Measurements from ENCODE around the gene PER1. TPM values are rescaled to one million over a fixed set of nuclear protein-coding genes. Genes with fewer than 3 reads are reported as not detected.

PER1 gene
- total RNA-seq, 6 donors from 2014 or later = 112 to 358 (median 288) TPM

DNA sequence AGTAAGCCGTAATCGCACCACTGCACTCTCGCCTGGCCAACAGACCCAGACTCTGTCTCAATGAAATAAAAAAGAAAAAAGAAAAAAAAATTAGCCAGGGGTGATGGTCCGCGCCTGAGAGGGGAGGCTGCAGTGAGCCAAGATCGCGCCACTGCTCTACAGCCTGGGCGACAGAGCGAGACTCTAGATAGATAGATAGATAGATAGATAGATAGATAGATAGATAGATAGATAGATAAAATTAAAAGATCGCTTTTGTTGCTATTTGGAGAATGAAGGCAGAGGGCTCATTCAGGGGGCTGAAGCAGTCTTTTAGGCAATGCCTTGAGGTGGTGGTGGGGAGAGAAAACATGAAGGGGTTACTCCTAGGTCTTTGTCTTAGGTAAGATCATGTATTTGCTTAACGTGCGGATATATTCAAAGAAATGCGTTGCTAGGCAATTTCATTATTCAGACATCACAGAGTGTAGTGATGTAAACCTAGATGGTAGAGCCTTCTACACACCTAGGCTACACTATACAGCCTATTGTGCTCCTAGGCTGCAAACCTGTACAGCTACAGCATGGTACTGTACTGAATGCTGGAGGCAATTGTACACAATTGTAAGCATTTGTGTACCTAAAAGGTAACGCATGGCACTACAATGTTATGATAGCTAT lies 23.9 kb downstream of the PER1 start:
- 82% methylated on average over 14 of the region's 14 CpGs for WGBS, 2 donors
- ATAC-seq (ENCODE audit: low FRiP score in 2 of 2) (no peak), DNase-seq (no peak)
- no peaks in the 10 kb centered on the region for H3K9me3 ChIP-seq
- H3K27me3 ChIP-seq = peaks cover 0 to 28% (median 13%) of the 10 kb centered on the region in 4 donors
- no peak overlapping the region for H3K4me3 ChIP-seq
- TF ChIP-seq, protein P1, sequence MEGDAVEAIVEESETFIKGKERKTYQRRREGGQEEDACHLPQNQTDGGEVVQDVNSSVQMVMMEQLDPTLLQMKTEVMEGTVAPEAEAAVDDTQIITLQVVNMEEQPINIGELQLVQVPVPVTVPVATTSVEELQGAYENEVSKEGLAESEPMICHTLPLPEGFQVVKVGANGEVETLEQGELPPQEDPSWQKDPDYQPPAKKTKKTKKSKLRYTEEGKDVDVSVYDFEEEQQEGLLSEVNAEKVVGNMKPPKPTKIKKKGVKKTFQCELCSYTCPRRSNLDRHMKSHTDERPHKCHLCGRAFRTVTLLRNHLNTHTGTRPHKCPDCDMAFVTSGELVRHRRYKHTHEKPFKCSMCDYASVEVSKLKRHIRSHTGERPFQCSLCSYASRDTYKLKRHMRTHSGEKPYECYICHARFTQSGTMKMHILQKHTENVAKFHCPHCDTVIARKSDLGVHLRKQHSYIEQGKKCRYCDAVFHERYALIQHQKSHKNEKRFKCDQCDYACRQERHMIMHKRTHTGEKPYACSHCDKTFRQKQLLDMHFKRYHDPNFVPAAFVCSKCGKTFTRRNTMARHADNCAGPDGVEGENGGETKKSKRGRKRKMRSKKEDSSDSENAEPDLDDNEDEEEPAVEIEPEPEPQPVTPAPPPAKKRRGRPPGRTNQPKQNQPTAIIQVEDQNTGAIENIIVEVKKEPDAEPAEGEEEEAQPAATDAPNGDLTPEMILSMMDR (IDR thresholded peaks at IDR 0.05) = no peak
- TF ChIP-seq POLR2AphosphoS5 (IDR thresholded peaks at IDR 0.05) = no peak
- TF ChIP-seq POLR2A (IDR thresholded peaks at IDR 0.05) = no peak
- no peak for TF ChIP-seq EP300 (IDR thresholded peaks at IDR 0.05)
- no peaks in the 10 kb centered on the region for H3K36me3 ChIP-seq
- no peak overlapping the region for H3K27ac ChIP-seq
- H3K4me1 ChIP-seq = peaks cover 32 to 45% (median 36%) of the 10 kb centered on the region in 4 donors

DNA sequence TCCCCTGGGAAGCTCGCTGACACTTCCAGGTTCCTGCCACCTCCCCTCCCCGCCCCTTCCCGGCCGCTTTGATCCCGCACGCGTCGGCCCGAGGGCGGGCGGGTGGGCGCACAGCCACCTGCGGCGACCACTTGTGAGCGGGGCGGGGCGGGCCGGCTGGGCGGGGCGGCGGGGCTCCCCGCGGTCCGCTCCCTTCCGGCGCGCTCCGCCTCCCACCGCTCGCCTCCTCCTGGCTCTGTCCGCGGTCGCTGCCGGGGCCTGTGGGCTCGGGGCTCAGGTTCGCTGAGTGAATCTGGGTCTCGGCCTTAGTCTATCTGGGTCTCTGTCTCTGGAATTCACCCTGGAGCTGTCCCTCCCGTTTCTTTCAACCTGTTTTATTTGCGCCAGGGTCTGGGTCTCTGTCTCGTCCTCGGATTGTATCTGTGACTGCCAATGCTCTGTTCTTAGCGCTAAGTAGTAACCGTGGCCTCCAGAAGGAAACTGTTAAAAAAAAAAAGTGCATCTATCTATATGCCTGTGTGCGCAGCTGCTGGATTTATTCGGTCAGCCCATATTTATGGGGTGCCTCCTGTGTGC lies 25.6 kb downstream of the PER1 start:
- TF ChIP-seq, protein P1 (IDR thresholded peaks at IDR 0.05) = no peak
- TF ChIP-seq POLR2A (IDR thresholded peaks at IDR 0.05) (no peak), POLR2AphosphoS5 (IDR thresholded peaks at IDR 0.05) (no peak), EP300 (IDR thresholded peaks at IDR 0.05) (no peak)
- peak overlapping the region; percentile 36 to 69 (median 64) for H3K4me3 ChIP-seq
- no peaks in the 10 kb centered on the region for H3K9me3 ChIP-seq
- H3K27ac ChIP-seq = peak overlapping the region; percentile 10 to 79 (median 60)
- peaks cover 0 to 45% (median 21%) of the 10 kb centered on the region in 4 donors for H3K27me3 ChIP-seq
- DNase-seq (peak in 1 of 2 donors; percentile 91), ATAC-seq (ENCODE audit: low FRiP score in 2 of 2) (peak in 1 of 2 donors; percentile 70)
- H3K4me1 ChIP-seq = peaks cover 48 to 62% (median 52%) of the 10 kb centered on the region in 4 donors
- H3K36me3 ChIP-seq = no peaks in the 10 kb centered on the region
- 1% methylated on average over 9 to 29 of the region's 45 CpGs for WGBS, 2 donors

- Histone ChIP-seq H3K4me1 (peaks cover 54 to 68% (median 58%) of the 10 kb centered on the region in 4 donors), H3K36me3 (no peaks in the 10 kb centered on the region), H3K27ac (peak overlapping the region; percentile 7 to 79 (median 34)), H3K27me3 (peaks cover 0 to 51% (median 23%) of the 10 kb centered on the region in 4 donors), H3K4me3 (peak overlapping the region; percentile 36 to 69 (median 64)), H3K9me3 (no peaks in the 10 kb centered on the region)
- no peak for ATAC-seq (ENCODE audit: low FRiP score in 2 of 2)
- WGBS, 2 donors = 1% methylated on average over 32 to 34 of the region's 35 CpGs
- TF ChIP-seq EP300 (IDR thresholded peaks at IDR 0.05) (no peak), POLR2A (IDR thresholded peaks at IDR 0.05) (no peak), POLR2AphosphoS5 (IDR thresholded peaks at IDR 0.05) (no peak)
- TF ChIP-seq, protein P1 (IDR thresholded peaks at IDR 0.05) = no peak
- DNase-seq = peak in 1 of 2 donors; percentile 83
Observed at GRCh38 chr17:8125947-8126490, 26.2 kb downstream of the PER1 start.

- H3K4me1 ChIP-seq = peaks cover 61 to 74% (median 65%) of the 10 kb centered on the region in 4 donors
- peak overlapping the region in 2 of 4 donors; percentile 58 to 79 for H3K27ac ChIP-seq
- 2 to 3% methylated on average over 23 to 26 of the region's 40 CpGs for WGBS, 2 donors
- DNase-seq (peak; percentile 81 to 91), ATAC-seq (ENCODE audit: low FRiP score in 2 of 2) (peak; percentile 9 to 66)
- H3K36me3 ChIP-seq = no peaks in the 10 kb centered on the region
- peak overlapping the region; percentile 36 to 69 (median 64) for H3K4me3 ChIP-seq
- TF ChIP-seq POLR2A (IDR thresholded peaks at IDR 0.05) = no peak
- TF ChIP-seq, protein P1 (IDR thresholded peaks at IDR 0.05) = no peak
- no peak for TF ChIP-seq POLR2AphosphoS5 (IDR thresholded peaks at IDR 0.05)
- no peak for TF ChIP-seq EP300 (IDR thresholded peaks at IDR 0.05)
- no peaks in the 10 kb centered on the region for H3K9me3 ChIP-seq
- H3K27me3 ChIP-seq = peaks cover 0 to 53% (median 23%) of the 10 kb centered on the region in 4 donors
Observed at GRCh38 chr17:8125154-8125946, 26.9 kb downstream of the PER1 start.
